ENCODE measurements around the gene PGF.

PGF gene

GRCh38 chr14:74892745-74893144 lies 62.7 kb downstream of the PGF start:
- Mint-ChIP-seq H3K4me3 (no peak overlapping the region), H3K27ac (no peak overlapping the region), H3K9me3 (no peaks in the 10 kb centered on the region), H3K36me3 (ENCODE audit: low read depth) (peaks cover 99% of the 10 kb centered on the region), H3K27me3 (no peaks in the 10 kb centered on the region), H3K4me1 (ENCODE audit: low read depth) (peaks cover 30% of the 10 kb centered on the region)
- intact Hi-C loops (cut with micrococcal nuclease): no loop called here

DNA sequence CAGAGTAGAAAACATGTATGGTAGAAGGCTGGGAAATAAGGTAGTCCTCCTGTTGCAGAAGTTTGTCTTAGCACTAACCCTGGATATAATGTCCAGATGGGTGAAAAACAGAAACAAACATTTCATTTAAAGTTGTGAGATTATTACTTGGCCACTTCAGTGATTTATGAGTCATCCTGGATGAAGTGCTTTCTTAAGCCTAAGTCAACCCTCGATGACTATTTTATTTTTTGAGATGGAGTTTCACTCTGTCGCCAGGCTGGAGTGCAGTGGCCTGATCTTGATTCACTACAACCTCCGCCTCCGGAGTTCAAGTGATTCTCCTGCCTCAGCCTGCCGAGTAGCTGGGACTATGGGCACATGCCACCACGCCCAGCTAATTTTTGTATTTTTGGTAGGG lies 63.5 kb downstream of the PGF start:
- peaks cover 91% of the 10 kb centered on the region for H3K36me3 Mint-ChIP-seq (ENCODE audit: low read depth)
- no peak overlapping the region for H3K27ac Mint-ChIP-seq
- H3K4me1 Mint-ChIP-seq (ENCODE audit: low read depth): peaks cover 30% of the 10 kb centered on the region
- intact Hi-C loops (cut with micrococcal nuclease): no loop called here
- no peaks in the 10 kb centered on the region for H3K9me3 Mint-ChIP-seq
- no peaks in the 10 kb centered on the region for H3K27me3 Mint-ChIP-seq
- no peak overlapping the region for H3K4me3 Mint-ChIP-seq
